HEK293 (cell line): Measurements from ENCODE around the gene UCK2.

Experiments
- FEZF1 ChIP-seq: fragments of 450-650 bp; formaldehyde crosslinking; IDR thresholded peaks from 2 replicates; pipeline ENCODE4 v1.5.1; 2016; ENCODE audit warnings: missing biosample characterization, missing genetic modification characterization
- GLI4 ChIP-seq: fragments of 450-650 bp; formaldehyde crosslinking; IDR thresholded peaks from 2 replicates; pipeline ENCODE4 v1.5.1; 2016; ENCODE audit warnings: missing biosample characterization, missing genetic modification characterization
- GLIS2 ChIP-seq: fragments of 450-650 bp; formaldehyde crosslinking; IDR thresholded peaks from 2 replicates; pipeline ENCODE4 v1.5.1; 2016; ENCODE audit warnings: missing biosample characterization, missing genetic modification characterization
- KLF8 ChIP-seq: fragments of 450-650 bp; formaldehyde crosslinking; IDR thresholded peaks from 2 replicates; pipeline ENCODE4 v1.5.1; 2016; ENCODE audit warnings: missing biosample characterization, missing genetic modification characterization
- SP3 ChIP-seq: fragments of 450-650 bp; formaldehyde crosslinking; IDR thresholded peaks from 2 replicates; pipeline ENCODE4 v1.5.1; 2016; ENCODE audit warnings: missing biosample characterization, missing genetic modification characterization
- TSHZ1 ChIP-seq: fragments of 450-650 bp; formaldehyde crosslinking; IDR thresholded peaks from 2 replicates; pipeline ENCODE4 v1.5.1; 2016; ENCODE audit warnings: missing biosample characterization, missing genetic modification characterization, borderline replicate concordance
- ZBTB11 ChIP-seq: fragments of 450-650 bp; formaldehyde crosslinking; conservative IDR thresholded peaks from 2 replicates; pipeline ENCODE4 v1.5.1; 2016; ENCODE audit warnings: low read depth, missing biosample characterization, missing genetic modification characterization
- ZBTB20 ChIP-seq: fragments of 450-650 bp; formaldehyde crosslinking; IDR thresholded peaks from 2 replicates; pipeline ENCODE4 v1.5.1; 2016; ENCODE audit warnings: missing biosample characterization, missing genetic modification characterization
- ZBTB8A ChIP-seq: fragments of 450-650 bp; formaldehyde crosslinking; IDR thresholded peaks from 2 replicates; pipeline ENCODE4 v1.5.1; 2016; ENCODE audit warnings: missing biosample characterization, missing genetic modification characterization
- ZFHX2 ChIP-seq: fragments of 450-650 bp; formaldehyde crosslinking; conservative IDR thresholded peaks from 2 replicates; pipeline ENCODE4 v1.5.1; 2016; ENCODE audit warnings: missing biosample characterization, missing genetic modification characterization
- ZFP3 ChIP-seq: fragments of 450-650 bp; formaldehyde crosslinking; IDR thresholded peaks from 2 replicates; pipeline ENCODE4 v1.5.1; 2016; ENCODE audit warnings: low read depth, missing biosample characterization, missing genetic modification characterization
- ZFP37 ChIP-seq: fragments of 450-650 bp; formaldehyde crosslinking; IDR thresholded peaks from 2 replicates; pipeline ENCODE4 v1.5.1; 2016; ENCODE audit warnings: missing biosample characterization, missing genetic modification characterization
- ZIC2 ChIP-seq: fragments of 450-650 bp; formaldehyde crosslinking; IDR thresholded peaks from 2 replicates; pipeline ENCODE4 v1.5.1; 2016; ENCODE audit warnings: missing biosample characterization, missing genetic modification characterization
- ZNF114 ChIP-seq: fragments of 450-650 bp; formaldehyde crosslinking; IDR thresholded peaks from 2 replicates; pipeline ENCODE4 v1.5.0; 2017; ENCODE audit warnings: missing biosample characterization, missing genetic modification characterization
- ZNF138 ChIP-seq: fragments of 450-650 bp; formaldehyde crosslinking; IDR thresholded peaks from 2 replicates; pipeline ENCODE4 v1.5.1; 2016; ENCODE audit warnings: missing biosample characterization, missing genetic modification characterization, borderline replicate concordance
- ZNF140 ChIP-seq: fragments of 450-650 bp; formaldehyde crosslinking; IDR thresholded peaks from 2 replicates; pipeline ENCODE4 v1.5.1; 2016; ENCODE audit warnings: missing biosample characterization, missing genetic modification characterization
- ZNF174 ChIP-seq: fragments of 450-650 bp; formaldehyde crosslinking; IDR thresholded peaks from 2 replicates; pipeline ENCODE4 v1.5.0; 2017; ENCODE audit warnings: missing biosample characterization, mild to moderate bottlenecking, missing genetic modification characterization
- ZNF175 ChIP-seq: fragments of 450-650 bp; formaldehyde crosslinking; IDR thresholded peaks from 2 replicates; pipeline ENCODE4 v1.5.1; 2016; ENCODE audit warnings: missing biosample characterization, missing genetic modification characterization
- ZNF221 ChIP-seq: fragments of 450-650 bp; formaldehyde crosslinking; IDR thresholded peaks from 2 replicates; pipeline ENCODE4 v1.5.1; 2017; ENCODE audit warnings: missing biosample characterization, missing genetic modification characterization, borderline replicate concordance
- ZNF223 ChIP-seq: fragments of 450-650 bp; formaldehyde crosslinking; IDR thresholded peaks from 2 replicates; pipeline ENCODE4 v1.5.1; 2016; ENCODE audit warnings: missing biosample characterization, missing genetic modification characterization
- ZNF23 ChIP-seq: fragments of 450-650 bp; formaldehyde crosslinking; IDR thresholded peaks from 2 replicates; pipeline ENCODE4 v1.5.1; 2016; ENCODE audit warnings: missing biosample characterization, missing genetic modification characterization, borderline replicate concordance
- ZNF24 ChIP-seq: fragments of 450-650 bp; formaldehyde crosslinking; IDR thresholded peaks from 2 replicates; pipeline ENCODE4 v1.5.1; 2016; ENCODE audit warnings: missing biosample characterization, missing genetic modification characterization
- ZNF48 ChIP-seq: fragments of 450-650 bp; formaldehyde crosslinking; IDR thresholded peaks from 2 replicates; pipeline ENCODE4 v1.5.1; 2016; ENCODE audit warnings: missing biosample characterization, missing genetic modification characterization
- ZNF514 ChIP-seq: fragments of 450-650 bp; formaldehyde crosslinking; IDR thresholded peaks from 2 replicates; pipeline ENCODE4 v1.5.1; 2016; ENCODE audit warnings: missing biosample characterization, missing genetic modification characterization
- ZNF548 ChIP-seq: fragments of 450-650 bp; formaldehyde crosslinking; IDR thresholded peaks from 2 replicates; pipeline ENCODE4 v1.5.1; 2016; ENCODE audit warnings: missing biosample characterization, missing genetic modification characterization
- ZNF555 ChIP-seq: fragments of 450-650 bp; formaldehyde crosslinking; conservative IDR thresholded peaks from 2 replicates; pipeline ENCODE4 v1.5.1; 2017; ENCODE audit warnings: missing biosample characterization, mild to moderate bottlenecking, missing genetic modification characterization, inconsistent platforms
- ZNF558 ChIP-seq: fragments of 450-650 bp; formaldehyde crosslinking; IDR thresholded peaks from 2 replicates; pipeline ENCODE4 v1.5.1; 2016; ENCODE audit warnings: missing biosample characterization, missing genetic modification characterization
- ZNF600 ChIP-seq: fragments of 450-650 bp; formaldehyde crosslinking; IDR thresholded peaks from 2 replicates; pipeline ENCODE4 v1.5.1; 2016; ENCODE audit warnings: missing biosample characterization, missing genetic modification characterization
- ZNF623 ChIP-seq: fragments of 450-650 bp; formaldehyde crosslinking; IDR thresholded peaks from 2 replicates; pipeline ENCODE4 v1.5.1; 2016; ENCODE audit warnings: missing biosample characterization, missing genetic modification characterization
- ZNF629 ChIP-seq: fragments of 450-650 bp; formaldehyde crosslinking; IDR thresholded peaks from 2 replicates; pipeline ENCODE4 v1.5.1; 2017; ENCODE audit warnings: missing biosample characterization, missing genetic modification characterization
- ZSCAN18 ChIP-seq: fragments of 450-650 bp; formaldehyde crosslinking; IDR thresholded peaks from 2 replicates; pipeline ENCODE4 v1.5.1; 2016; ENCODE audit warnings: missing biosample characterization, missing genetic modification characterization
- ZSCAN23 ChIP-seq: fragments of 450-650 bp; formaldehyde crosslinking; IDR thresholded peaks from 2 replicates; pipeline ENCODE4 v1.5.1; 2016; ENCODE audit warnings: missing biosample characterization, missing genetic modification characterization

The UCK2 gene

GRCh38 chr1:165854101-165854845 lies 26.9 kb downstream of the UCK2 start (continued):
- TF ChIP-seq TSHZ1 (tag by site-specific recombination) (peak; percentile 19; the same call in 1 of the 2 replicates), ZNF221 (tag by site-specific recombination) (no peak), ZNF23 (tag by site-specific recombination) (no peak), ZFP3 (tag by site-specific recombination) (0 out of 2 replicates have a peak, but pooled peaks have one; percentile 8), ZNF24 (tag by site-specific recombination) (peak; percentile 34; the same call in 1 of the 2 replicates), FEZF1 (tag by site-specific recombination) (no peak), ZNF114 (no peak), ZNF555 (tag by site-specific recombination) (peak; percentile 98), SP3 (tag by site-specific recombination) (no peak; the same call in 1 of the 2 replicates), ZNF548 (tag by site-specific recombination) (no peak), ZIC2 (tag by site-specific recombination) (peak; percentile 45), GLIS2 (tag by site-specific recombination) (no peak), ZNF175 (no peak), ZNF629 (tag by site-specific recombination) (peak; percentile 64), ZBTB8A (tag by site-specific recombination) (peak; percentile 88), ZNF223 (tag by site-specific recombination) (peak; percentile 80), ZNF514 (tag by site-specific recombination) (0 out of 2 replicates have a peak, but pooled peaks have one; percentile 73), ZFP37 (tag by site-specific recombination) (peak; percentile 68; the same call in 1 of the 2 replicates), ZNF623 (tag by site-specific recombination) (peak; percentile 88), ZSCAN18 (tag by site-specific recombination) (no peak), ZNF140 (tag by site-specific recombination) (peak; percentile 94), KLF8 (tag by site-specific recombination) (no peak), ZNF558 (tag by site-specific recombination) (peak; percentile 91), ZFHX2 (tag by site-specific recombination) (no peak), ZBTB20 (tag by site-specific recombination) (no peak), ZSCAN23 (tag by site-specific recombination) (0 out of 2 replicates have a peak, but pooled peaks have one; percentile 44), ZNF138 (tag by site-specific recombination) (0 out of 2 replicates have a peak, but pooled peaks have one; percentile 51), ZNF48 (tag by site-specific recombination) (no peak), ZBTB11 (tag by site-specific recombination) (peak; percentile 88), ZNF600 (tag by site-specific recombination) (peak; percentile 87), GLI4 (tag by site-specific recombination) (no peak), ZNF174 (no peak)
